Aorta (tissue), 5 donors: ENCODE measurements around the gene CREB3L2. TPM values are rescaled to one million over a fixed set of nuclear protein-coding genes. Genes with fewer than 3 reads are reported as not detected.
A peak's percentile ranks its signal among the peaks of the same experiment; 100 is the strongest.

Experiments used
- ATAC-seq: fragments of 200-7000 bp; cut with Tn5 transposase; one replicate; pipeline ENCODE4 v1.9.1; 2022; ENCODE audit warnings: moderate library complexity; ENCODE audit not compliant: low FRiP score
- DNase-seq, 2 donors: peaks; one replicate each; pipeline ENCODE4 v3.0.0-alpha.2; 2020
- H3K27ac ChIP-seq, 2 donors: one replicate each; pipeline ENCODE4 v1.5.1; 2013; ENCODE audit warnings: low read length in 2 of 2, mild to moderate bottlenecking in 2 of 2, moderate library complexity in 2 of 2, control low read depth in 1 of 2, inconsistent platforms in 1 of 2, low read depth in 1 of 2
- H3K27me3 ChIP-seq, 2 donors: one replicate each; pipeline ENCODE4 v1.6.1; 2013; ENCODE audit warnings: control low read depth in 1 of 2, low read length in 1 of 2, mild to moderate bottlenecking in 1 of 2, moderate library complexity in 1 of 2; ENCODE audit not compliant: insufficient read depth in 2 of 2, control insufficient read depth in 1 of 2
- H3K36me3 ChIP-seq, 2 donors: one replicate each; pipeline ENCODE4 v1.6.1; 2013; ENCODE audit warnings: control low read depth in 1 of 2, low read length in 1 of 2, mild to moderate bottlenecking in 1 of 2; ENCODE audit not compliant: insufficient read depth in 2 of 2, control insufficient read depth in 1 of 2
- H3K4me1 ChIP-seq, 2 donors: one replicate each; pipeline ENCODE4 v1.6.1; 2013; ENCODE audit warnings: low read length in 2 of 2, control low read depth in 1 of 2, mild to moderate bottlenecking in 1 of 2, moderate library complexity in 1 of 2; ENCODE audit not compliant: insufficient read depth in 2 of 2, control insufficient read depth in 1 of 2
- H3K4me3 ChIP-seq, 2 donors: one replicate each; pipeline ENCODE4 v1.5.1; 2013; ENCODE audit warnings: low read length in 2 of 2, control low read depth in 1 of 2, mild to moderate bottlenecking in 1 of 2
- H3K9me3 ChIP-seq: one replicate; pipeline ENCODE4 v1.6.1; 2013; ENCODE audit warnings: mild to moderate bottlenecking, low read length; ENCODE audit not compliant: control insufficient read depth
- WGBS, 2 donors: extraction: QIAGEN DNeasy Blood & Tissue Kit; methylation state at CpG; one replicate each; pipeline ENCODE4 v1.1.7; 2013; 5-methylcytosine and 5-hydroxymethylcytosine counted together
- intact Hi-C, 2 donors: fragments of 100-400 bp; cut with DNase I; formaldehyde crosslinking; loops; one replicate each; pipeline versions ENCODE4 v1.14.2 to v1.15.0; 2022
- polyA plus RNA-seq, 2 donors: library from polyadenylated mRNA; stranded (reverse); fragments of 200-250 nt; gene quantifications; one replicate each; pipeline ENCODE4 v1.2.3, GENCODE V29; 2013
- total RNA-seq, 2 donors: library from RNA; stranded (reverse); fragmentation: NEBNext Ultra II Directional; extraction: Animal tissue kit (Norgen Biotek cat#: 25700); gene quantifications; one replicate each; pipeline ENCODE4 v1.2.1, GENCODE V29; 2021
- donor health status: healthy with polysubstance abuse.
- donor health status: Bipolar disorder and iron deficiency.
- donor health status: DM: no; HTN: no; CAD: no.
- donor health status: DM: no; HTN: no; CAD: no.
- donor health status: DM: yes; HTN: yes; CAD: no.

CREB3L2 gene
- total and polyA plus RNA-seq, 4 donors: 10.6 to 165 (median 73.7) TPM

DNA sequence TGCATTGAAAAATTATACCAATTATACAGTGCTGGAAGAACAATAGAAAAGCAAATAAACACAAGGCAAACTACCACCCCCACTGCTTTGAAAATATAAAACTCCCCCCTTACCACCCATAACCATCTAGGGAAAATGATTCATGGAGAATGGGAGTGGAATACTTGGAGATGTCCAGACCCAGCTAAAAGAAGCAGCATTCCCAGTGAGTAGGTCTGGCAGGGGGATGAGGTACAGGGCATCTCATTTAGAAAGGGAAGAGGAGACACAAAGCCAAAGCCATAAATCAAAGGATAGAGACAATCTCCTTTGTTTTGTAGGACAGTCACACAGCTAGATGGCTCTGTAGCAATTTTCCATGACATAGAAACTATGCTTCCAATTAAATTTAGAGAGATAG lies 119.1 kb downstream of the CREB3L2 start:
- intact Hi-C loops: loop anchor here in 1 of 2 donors (1.0 kb wide), 1 partner anchor 37 kb away; the partner anchor contains the start of gene DGKI
- H3K4me3 ChIP-seq: no peak overlapping the region
- peaks cover 3 to 10% of the 10 kb centered on the region in 2 donors for H3K4me1 ChIP-seq
- DNase-seq (no peak), ATAC-seq (no peak)
- no peaks in the 10 kb centered on the region for H3K9me3 ChIP-seq
- peaks cover 4 to 6% of the 10 kb centered on the region in 2 donors for H3K36me3 ChIP-seq
- H3K27me3 ChIP-seq: no peaks in the 10 kb centered on the region
- no peak overlapping the region for H3K27ac ChIP-seq

GRCh38 chr7:137882261-137882668 lies 119.6 kb downstream of the CREB3L2 start:
- Histone ChIP-seq H3K27ac (peak overlapping the region in 1 of 2 donors; percentile 56), H3K4me1 (peaks cover 3 to 11% of the 10 kb centered on the region in 2 donors), H3K27me3 (no peaks in the 10 kb centered on the region), H3K4me3 (no peak overlapping the region), H3K36me3 (peaks cover 4 to 6% of the 10 kb centered on the region in 2 donors), H3K9me3 (no peaks in the 10 kb centered on the region)
- intact Hi-C loops: loop anchor here in 1 of 2 donors (1.0 kb wide), 1 partner anchor 36 kb away; the partner anchor contains the start of gene DGKI
- DNase-seq: peak in 1 of 2 donors; percentile 70
- ATAC-seq: no peak
- 40 to 55% methylated on average over 5 of the region's 5 CpGs for WGBS, 2 donors

DNA sequence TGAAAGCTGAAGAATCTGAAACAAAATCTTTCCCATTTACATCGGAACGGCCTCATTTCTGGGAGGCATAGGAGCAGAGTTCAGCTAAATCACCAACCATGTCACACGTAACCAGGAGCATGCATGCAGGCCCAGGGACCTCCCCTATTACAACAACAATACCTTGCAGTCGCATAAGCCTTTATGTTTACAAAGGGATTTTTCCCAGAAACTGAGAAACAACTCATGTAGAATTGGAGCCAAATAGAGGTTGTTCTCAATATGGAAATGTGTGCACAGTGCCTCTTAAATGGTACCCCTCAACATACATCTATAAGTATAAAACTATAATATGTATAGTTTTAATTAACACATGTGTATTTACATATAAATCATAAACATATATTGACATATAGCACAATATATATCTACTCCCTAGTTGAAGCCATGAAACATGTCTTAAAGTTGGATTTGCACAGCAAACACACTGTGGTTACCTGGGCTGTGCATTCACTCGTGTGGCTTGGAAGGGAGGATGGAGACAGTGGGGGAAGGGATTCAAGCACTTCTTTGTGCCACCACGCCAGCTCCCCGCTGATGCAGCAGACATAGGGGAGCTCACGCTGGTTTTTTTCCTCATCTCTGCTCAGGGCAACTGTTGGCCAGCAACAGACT lies 120.2 kb downstream of the CREB3L2 start:
- 94% methylated on average over 8 of the region's 8 CpGs for WGBS, 2 donors
- no peak overlapping the region for H3K4me3 ChIP-seq
- intact Hi-C loops: loop anchor here in 1 of 2 donors (1.0 kb wide), 1 partner anchor 35 kb away; the partner anchor contains the start of gene DGKI
- DNase-seq (no peak), ATAC-seq (no peak)
- peaks cover 3 to 15% of the 10 kb centered on the region in 2 donors for H3K4me1 ChIP-seq
- no peaks in the 10 kb centered on the region for H3K9me3 ChIP-seq
- no peaks in the 10 kb centered on the region for H3K27me3 ChIP-seq
- H3K27ac ChIP-seq: peak overlapping the region in 1 of 2 donors; percentile 10
- H3K36me3 ChIP-seq: peaks cover 4 to 6% of the 10 kb centered on the region in 2 donors

DNA sequence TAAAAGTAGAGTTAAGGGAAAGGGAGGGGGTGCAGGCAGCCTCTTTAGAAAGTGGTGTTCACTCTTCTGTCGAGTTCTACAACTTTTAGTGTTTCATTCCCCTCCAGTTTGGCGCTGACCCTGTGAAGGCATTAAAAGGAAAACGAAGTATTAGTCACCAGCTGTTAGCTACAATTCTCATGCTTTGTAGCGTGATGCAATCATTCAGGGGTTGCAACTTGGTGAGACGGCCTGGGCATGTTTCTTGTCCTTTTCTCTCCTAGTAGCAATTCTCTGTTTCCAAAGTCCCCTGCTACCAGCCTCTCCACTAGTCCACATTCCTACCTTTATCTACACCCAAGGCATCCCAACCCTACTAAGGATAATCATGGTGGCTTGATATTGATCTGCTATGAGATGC lies 121.5 kb downstream of the CREB3L2 start:
- ATAC-seq: peak; percentile 16

DNA sequence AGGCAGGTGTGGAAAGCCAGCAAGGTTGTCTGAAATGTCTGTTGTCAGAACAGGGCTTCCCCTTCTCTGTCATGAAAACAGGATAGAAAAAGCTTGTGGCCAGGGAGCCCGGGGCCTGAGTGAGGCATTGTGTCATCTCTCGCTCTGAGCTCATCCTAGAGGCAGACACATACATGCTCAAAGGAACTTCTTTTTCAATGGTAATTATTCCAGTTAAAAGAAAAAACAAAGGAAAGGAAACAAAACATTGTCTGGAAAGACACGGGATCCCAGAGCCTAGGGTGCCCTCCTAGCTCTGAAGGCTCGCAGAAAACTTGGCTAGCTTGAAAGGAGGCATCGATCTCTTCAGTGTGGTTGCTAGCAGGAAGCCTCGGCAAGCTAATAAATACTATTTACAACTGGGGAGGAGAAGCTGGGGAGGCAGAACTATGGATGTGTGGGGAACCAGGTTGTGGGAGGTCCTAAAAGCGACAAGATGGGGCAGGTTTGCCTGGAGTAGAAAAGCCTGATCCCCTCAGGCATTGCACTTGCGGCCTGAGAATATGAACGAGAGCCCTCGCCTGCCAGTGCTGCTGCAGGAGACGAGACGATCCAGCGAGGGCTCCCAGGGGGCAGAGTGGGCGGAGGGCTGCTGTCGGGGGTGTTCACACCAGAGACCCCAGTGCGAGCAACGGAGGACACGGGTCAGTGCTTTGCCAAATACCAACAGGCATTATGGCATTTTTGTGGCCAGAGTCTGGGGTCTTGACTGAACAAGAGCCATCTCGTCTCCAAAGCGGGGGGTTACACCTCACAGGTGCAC lies 122.3 kb downstream of the CREB3L2 start:
- H3K27me3 ChIP-seq: no peaks in the 10 kb centered on the region
- H3K9me3 ChIP-seq: no peaks in the 10 kb centered on the region
- no peak for DNase-seq
- ATAC-seq: peak; percentile 61
- WGBS, 2 donors: 56 to 62% methylated on average over 20 of the region's 20 CpGs
- peaks cover 3 to 4% of the 10 kb centered on the region in 2 donors for H3K36me3 ChIP-seq
- peaks cover 3 to 18% of the 10 kb centered on the region in 2 donors for H3K4me1 ChIP-seq
- H3K27ac ChIP-seq: peak overlapping the region; percentile 62 to 82
- no peak overlapping the region for H3K4me3 ChIP-seq
- intact Hi-C loops: no loop called here

More for the DNA sequence above, 121.5 kb downstream of the CREB3L2 start:
- H3K36me3 ChIP-seq: peaks cover 4 to 8% of the 10 kb centered on the region in 2 donors
- intact Hi-C loops: no loop called here
- H3K27ac ChIP-seq: peak overlapping the region; percentile 31 to 62
- peaks cover 1 to 17% of the 10 kb centered on the region in 2 donors for H3K4me1 ChIP-seq
- H3K27me3 ChIP-seq: no peaks in the 10 kb centered on the region
- WGBS, 2 donors: 20 to 28% methylated on average over 5 of the region's 5 CpGs
- H3K4me3 ChIP-seq: no peak overlapping the region
- no peak for DNase-seq
- no peaks in the 10 kb centered on the region for H3K9me3 ChIP-seq

- peak; percentile 80 for ATAC-seq
- 22 to 27% methylated on average over 8 of the region's 8 CpGs for WGBS, 2 donors
- Histone ChIP-seq H3K4me3 (no peak overlapping the region), H3K4me1 (peaks cover 6 to 20% of the 10 kb centered on the region in 2 donors), H3K9me3 (no peaks in the 10 kb centered on the region), H3K27me3 (no peaks in the 10 kb centered on the region), H3K27ac (peak overlapping the region in 1 of 2 donors; percentile 35), H3K36me3 (peaks cover 0 to 4% of the 10 kb centered on the region in 2 donors)
- DNase-seq: peak; percentile 81 to 91
- intact Hi-C loops: no loop called here
Measured at GRCh38 chr7:137878333-137878961, 123.4 kb downstream of the CREB3L2 start.

- peaks cover 6 to 7% of the 10 kb centered on the region in 2 donors for H3K36me3 ChIP-seq
- peak overlapping the region in 1 of 2 donors; percentile 9 for H3K27ac ChIP-seq
- DNase-seq (no peak), ATAC-seq (no peak)
- peaks cover 6 to 20% of the 10 kb centered on the region in 2 donors for H3K4me1 ChIP-seq
- WGBS, 2 donors: 27 to 28% methylated on average over 5 of the region's 5 CpGs
- intact Hi-C loops: no loop called here
- no peaks in the 10 kb centered on the region for H3K27me3 ChIP-seq
- H3K4me3 ChIP-seq: no peak overlapping the region
- H3K9me3 ChIP-seq: no peaks in the 10 kb centered on the region
Measured at GRCh38 chr7:137877027-137877675, 124.7 kb downstream of the CREB3L2 start.

DNA sequence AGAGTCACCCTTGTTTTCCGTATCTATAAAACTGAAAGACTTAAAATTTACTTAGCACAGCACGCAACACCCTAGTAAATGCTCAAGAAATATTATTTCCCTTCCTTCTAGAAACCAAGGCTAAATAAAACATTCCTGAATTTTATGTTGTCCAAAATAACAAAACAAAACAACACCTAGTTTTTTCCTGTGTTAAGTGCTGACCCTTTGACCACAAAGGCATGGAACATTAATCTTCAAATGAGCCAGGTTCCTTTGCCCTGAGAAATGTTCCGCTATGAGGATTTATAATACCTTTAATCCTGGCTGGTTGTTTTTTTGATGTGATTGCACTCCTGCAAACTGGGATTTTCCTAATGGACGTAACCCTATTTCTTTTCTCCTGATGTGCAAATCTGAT lies 126.1 kb downstream of the CREB3L2 start:
- no peak for DNase-seq
- no peak for ATAC-seq
- Histone ChIP-seq H3K27ac (no peak overlapping the region), H3K4me1 (peaks cover 6 to 20% of the 10 kb centered on the region in 2 donors), H3K27me3 (no peaks in the 10 kb centered on the region), H3K4me3 (no peak overlapping the region), H3K36me3 (peaks cover 5 to 6% of the 10 kb centered on the region in 2 donors), H3K9me3 (no peaks in the 10 kb centered on the region)
- WGBS, 2 donors: 94% methylated on average over 4 of the region's 4 CpGs
- intact Hi-C loops: no loop called here
